AG04449 (cell line): ENCODE results near the gene RBAK.
"Not testable (repeated sequence)": the region's sequence is repeated elsewhere in the genome, so short reads cannot be mapped to it uniquely, and the experiment has no call there.

Experiments
- CTCF ChIA-PET: fragments of 350-600 bp; formaldehyde crosslinking; extraction: SDS; loops from one replicate; lab custom pipeline; 2021; ENCODE audit warnings: antibody characterized with exemption; lab: Yijun Ruan, JAX
- POLR2A ChIA-PET: fragments of 400-600, 350-600 bp; formaldehyde crosslinking; extraction: SDS; loops from one replicate; lab custom pipeline; 2020; ENCODE audit warnings: antibody characterized with exemption, inconsistent platforms; lab: Yijun Ruan, JAX
- DNase-seq: peaks from one replicate; pipeline ENCODE4 v3.0.0-alpha.2; 2010; ENCODE audit warnings: low read depth, low spot score
- H3K4me3 ChIP-seq: 2 replicates; pipeline ENCODE4 v1.5.1; 2011; ENCODE audit warnings: low read depth, mild to moderate bottlenecking, control low read depth, low read length
- TF ChIP-seq, protein P1 (sequence below): IDR thresholded peaks from one replicate; pipeline ENCODE4 v1.5.1; 2011; ENCODE audit warnings: mild to moderate bottlenecking, moderate library complexity, low read length, control low read depth, inconsistent platforms; ENCODE audit not compliant: insufficient read depth; ENCODE audit errors: missing control alignments

The RBAK gene

DNA sequence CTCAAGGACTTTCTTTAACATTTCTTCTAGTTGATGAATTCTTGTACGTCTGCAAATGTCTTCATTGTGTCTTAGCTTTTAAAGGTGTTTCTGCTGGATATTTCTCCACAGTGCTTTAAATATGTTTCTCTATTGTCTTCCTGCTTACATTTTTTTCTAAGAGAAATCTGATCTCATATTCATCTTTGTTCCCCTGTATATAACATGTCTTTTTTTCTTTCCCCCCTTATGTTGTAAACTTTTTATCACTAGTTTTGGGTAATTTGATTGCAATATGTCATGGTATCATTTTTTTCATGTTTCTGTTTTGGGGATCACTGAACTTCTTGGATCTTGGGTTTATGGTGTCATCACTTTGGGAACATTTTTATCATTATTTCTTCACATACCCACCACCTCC, 7.5 kb downstream of the RBAK start:
- no peak overlapping the region for H3K4me3 ChIP-seq
- no peak for DNase-seq
- CTCF ChIA-PET: no interaction called here
- POLR2A ChIA-PET: no interaction called here
- TF ChIP-seq, protein P1, sequence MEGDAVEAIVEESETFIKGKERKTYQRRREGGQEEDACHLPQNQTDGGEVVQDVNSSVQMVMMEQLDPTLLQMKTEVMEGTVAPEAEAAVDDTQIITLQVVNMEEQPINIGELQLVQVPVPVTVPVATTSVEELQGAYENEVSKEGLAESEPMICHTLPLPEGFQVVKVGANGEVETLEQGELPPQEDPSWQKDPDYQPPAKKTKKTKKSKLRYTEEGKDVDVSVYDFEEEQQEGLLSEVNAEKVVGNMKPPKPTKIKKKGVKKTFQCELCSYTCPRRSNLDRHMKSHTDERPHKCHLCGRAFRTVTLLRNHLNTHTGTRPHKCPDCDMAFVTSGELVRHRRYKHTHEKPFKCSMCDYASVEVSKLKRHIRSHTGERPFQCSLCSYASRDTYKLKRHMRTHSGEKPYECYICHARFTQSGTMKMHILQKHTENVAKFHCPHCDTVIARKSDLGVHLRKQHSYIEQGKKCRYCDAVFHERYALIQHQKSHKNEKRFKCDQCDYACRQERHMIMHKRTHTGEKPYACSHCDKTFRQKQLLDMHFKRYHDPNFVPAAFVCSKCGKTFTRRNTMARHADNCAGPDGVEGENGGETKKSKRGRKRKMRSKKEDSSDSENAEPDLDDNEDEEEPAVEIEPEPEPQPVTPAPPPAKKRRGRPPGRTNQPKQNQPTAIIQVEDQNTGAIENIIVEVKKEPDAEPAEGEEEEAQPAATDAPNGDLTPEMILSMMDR: no peak

DNA sequence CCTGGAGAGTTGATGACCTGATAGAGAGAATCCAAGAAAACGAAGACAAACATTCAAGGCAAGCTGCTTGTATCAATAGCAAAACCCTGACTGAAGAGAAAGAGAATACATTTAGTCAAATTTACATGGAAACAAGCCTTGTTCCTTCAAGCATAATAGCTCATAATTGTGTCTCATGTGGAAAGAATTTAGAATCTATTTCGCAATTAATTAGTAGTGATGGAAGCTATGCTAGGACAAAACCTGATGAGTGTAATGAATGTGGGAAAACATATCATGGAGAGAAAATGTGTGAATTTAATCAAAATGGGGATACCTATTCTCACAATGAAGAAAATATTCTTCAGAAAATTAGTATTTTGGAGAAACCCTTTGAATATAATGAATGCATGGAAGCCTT, 18.0 kb downstream of the RBAK start:
- POLR2A ChIA-PET: no interaction called here
- DNase-seq: no peak
- CTCF ChIA-PET: interaction anchor here (1.2 kb wide), 1 partner anchor 22 kb away, joined by 3 read pairs; no protein-coding TSS in a partner anchor
- no peak overlapping the region for H3K4me3 ChIP-seq
- TF ChIP-seq, protein P1: no peak

DNA sequence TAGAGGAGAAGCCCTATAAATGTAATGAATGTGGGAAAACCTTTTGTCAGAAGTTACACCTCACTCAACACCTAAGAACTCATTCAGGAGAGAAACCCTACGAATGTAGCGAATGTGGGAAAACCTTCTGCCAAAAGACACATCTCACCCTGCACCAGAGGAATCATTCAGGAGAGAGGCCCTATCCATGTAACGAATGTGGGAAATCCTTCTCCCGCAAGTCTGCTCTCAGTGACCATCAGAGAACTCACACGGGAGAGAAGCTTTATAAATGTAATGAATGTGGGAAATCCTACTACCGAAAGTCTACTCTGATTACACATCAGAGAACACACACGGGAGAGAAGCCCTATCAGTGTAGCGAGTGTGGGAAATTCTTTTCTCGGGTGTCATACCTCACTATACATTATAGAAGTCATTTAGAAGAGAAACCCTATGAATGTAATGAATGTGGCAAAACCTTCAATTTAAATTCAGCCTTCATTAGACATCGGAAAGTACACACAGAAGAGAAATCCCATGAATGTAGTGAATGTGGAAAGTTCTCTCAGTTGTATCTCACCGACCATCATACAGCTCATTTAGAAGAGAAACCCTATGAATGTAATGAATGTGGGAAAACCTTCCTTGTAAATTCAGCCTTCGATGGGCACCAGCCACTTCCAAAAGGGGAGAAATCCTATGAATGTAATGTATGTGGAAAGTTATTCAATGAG, 18.9 kb downstream of the RBAK start:
- no peak for DNase-seq
- TF ChIP-seq, protein P1: no peak
- POLR2A ChIA-PET: no interaction called here
- no peak overlapping the region for H3K4me3 ChIP-seq
- CTCF ChIA-PET: interaction anchor here (1.2 kb wide), 1 partner anchor 21 kb away, joined by 3 read pairs; no protein-coding TSS in a partner anchor

DNA sequence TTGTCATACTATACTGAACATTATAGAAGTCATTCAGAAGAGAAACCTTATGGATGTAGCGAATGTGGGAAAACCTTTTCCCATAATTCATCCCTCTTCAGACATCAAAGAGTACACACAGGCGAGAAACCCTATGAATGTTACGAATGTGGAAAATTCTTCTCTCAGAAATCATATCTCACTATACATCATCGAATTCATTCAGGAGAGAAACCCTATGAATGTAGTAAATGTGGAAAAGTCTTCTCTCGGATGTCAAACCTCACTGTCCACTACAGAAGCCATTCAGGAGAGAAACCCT, 19.4 kb downstream of the RBAK start:
- no peak for DNase-seq
- TF ChIP-seq, protein P1: no peak
- H3K4me3 ChIP-seq: no peak overlapping the region
- ChIA-PET CTCF (no interaction called here), POLR2A (no interaction called here)

DNA sequence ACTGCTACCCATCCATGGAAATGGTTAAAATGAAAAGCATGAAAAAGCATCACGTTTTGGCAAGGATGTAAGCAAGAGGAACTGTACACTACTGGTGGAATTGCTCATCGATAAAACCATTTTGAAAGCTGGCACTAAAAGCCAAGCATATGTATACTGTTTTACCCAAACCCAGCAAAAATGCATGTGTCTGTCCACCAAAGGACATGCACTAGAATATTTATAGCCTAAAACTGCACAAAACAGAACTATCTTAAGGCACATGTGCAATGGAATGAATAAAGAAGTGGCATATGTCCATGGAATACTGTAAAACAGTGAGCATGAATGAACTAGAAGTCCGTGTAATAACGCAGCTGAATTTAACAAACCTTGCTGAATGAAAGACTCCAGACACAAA, 22.9 kb downstream of the RBAK start:
- TF ChIP-seq, protein P1: no peak
- no peak overlapping the region for H3K4me3 ChIP-seq
- DNase-seq: no peak
- POLR2A ChIA-PET: no interaction called here
- CTCF ChIA-PET: interaction anchor here (1.1 to 1.5 kb wide), 2 partner anchors 13 to 19 kb away, joined by 3 to 5 read pairs; no protein-coding TSS in a partner anchor

DNA sequence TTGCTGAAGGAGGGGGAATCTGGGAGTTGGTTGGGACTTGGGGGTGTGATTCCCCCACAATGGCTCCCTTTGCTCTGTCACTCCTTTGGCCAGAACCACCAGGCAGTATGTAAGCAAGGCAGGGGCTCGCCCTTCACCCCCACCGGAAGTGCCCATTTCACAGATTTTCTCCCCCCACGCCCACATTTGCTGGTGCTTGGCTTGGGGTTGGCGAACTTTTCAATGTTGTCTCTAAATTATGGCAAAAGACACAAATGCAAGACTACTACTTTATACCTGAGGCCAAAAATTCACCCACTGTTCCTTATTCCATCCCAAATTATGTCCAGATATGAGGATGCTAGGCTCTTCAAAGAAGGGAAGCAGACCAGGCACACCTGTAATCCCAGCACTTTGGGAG, 24.5 kb downstream of the RBAK start:
- POLR2A ChIA-PET: no interaction called here
- TF ChIP-seq, protein P1: no peak
- CTCF ChIA-PET: no interaction called here
- no peak for DNase-seq
- H3K4me3 ChIP-seq: no peak overlapping the region

DNA sequence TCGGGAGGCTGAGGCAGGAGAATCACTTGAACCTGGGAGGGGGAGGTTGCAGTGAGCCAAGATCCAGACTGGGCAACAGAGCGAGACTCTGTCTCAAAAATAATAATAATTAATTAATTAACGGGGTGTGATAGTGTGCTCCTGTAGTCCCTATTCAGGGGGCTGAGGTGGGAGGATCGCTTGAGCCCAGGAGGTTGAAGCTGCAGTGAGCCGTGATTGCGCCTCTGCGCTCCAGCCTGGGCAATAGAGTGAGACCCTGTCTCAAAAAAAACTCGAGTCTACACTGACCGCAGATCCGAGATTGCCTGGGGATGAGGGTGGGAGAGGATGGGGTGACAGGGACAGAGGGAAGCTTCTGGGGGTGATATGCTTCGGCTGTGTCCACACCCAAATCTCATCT, 29.5 kb downstream of the RBAK start:
- CTCF ChIA-PET, POLR2A ChIA-PET, DNase-seq, H3K4me3 ChIP-seq: not testable (repeated sequence)
